ENCODE data around the gene CACNB2.
"Not testable (repeated sequence)": the region's sequence is repeated elsewhere in the genome, so short reads cannot be mapped to it uniquely, and the experiment has no call there.

The CACNB2 gene

DNA sequence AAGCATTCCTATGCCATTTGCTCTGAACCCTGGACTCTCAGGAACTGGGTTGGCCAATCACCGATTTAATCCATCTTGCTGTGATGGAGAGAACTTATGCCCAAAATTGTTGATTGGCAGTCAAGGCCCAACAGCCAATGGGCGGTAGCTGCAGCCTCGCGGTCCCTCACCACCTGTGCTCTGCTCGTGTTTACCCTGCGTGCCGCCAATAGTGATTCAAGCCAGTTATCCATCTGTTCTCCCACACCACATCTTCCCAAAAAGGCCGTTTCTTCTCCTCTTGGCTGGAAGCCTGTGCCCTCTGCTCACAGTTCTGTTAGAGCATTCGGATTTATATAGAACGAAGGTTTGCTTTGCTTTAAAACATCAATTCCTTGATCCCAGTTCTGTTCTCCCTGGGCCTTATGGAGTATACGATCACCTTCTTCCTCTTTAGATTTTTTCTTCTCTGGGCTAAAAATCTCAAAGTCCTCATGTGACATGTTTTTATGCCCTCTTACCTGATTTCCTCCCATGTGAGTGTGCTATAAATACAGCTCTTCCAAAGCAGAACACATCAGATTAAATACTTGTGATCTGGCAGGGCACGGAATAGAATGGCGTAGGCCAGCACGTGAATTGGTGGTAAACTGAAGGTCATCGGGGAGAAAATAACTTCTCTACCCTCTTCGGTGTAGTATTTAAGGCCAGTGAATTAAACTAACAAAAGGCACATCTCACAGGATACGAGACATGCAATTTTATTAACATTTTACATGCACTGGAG is 298.3 kb downstream of the CACNB2 start:
- DNase-seq (ENCODE audit: low read depth in 3 of 3, low spot score in 1 of 3) = no peak

DNA sequence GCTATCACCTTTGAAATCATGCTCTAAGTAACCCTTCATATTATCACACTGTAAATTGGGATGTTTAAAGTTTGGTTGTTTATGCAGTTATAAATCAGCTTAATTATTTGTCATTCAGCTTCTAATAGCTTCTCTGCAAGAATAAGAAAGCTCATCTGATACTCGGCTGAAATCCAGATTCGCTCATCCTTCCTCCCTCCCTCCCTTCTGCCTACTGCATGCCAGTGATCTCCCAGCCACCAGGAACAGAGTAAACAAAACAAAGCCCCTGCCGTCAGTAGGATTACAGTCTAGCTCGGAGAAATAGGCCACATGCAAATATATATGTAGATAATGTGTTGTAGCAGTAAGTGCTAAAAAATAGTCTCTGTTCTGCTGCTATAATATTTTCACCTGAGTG is 299.4 kb downstream of the CACNB2 start:
- no peak for DNase-seq (ENCODE audit: low read depth in 3 of 3, low spot score in 1 of 3)

DNA sequence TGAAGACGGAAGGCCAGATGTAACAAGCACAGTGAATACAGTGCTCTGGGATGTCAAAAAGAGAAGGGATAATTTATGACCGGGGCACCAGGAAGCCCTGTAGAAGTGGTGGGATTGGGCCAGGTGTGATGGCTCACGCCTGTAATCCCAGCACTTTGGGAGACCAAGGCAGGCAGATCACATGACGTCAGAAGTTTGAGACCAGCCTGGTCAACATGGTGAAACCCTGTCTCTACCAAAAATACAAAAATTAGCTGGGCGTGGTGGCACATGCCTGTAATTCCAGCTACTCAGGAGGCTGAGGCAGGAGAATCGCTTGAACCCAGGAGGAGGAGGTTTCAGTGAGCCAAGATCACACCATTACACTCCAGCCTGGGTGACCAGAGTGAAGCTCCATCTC is 305.4 kb downstream of the CACNB2 start:
- not testable (repeated sequence) for DNase-seq (ENCODE audit: low read depth in 3 of 3, low spot score in 1 of 3)

DNA sequence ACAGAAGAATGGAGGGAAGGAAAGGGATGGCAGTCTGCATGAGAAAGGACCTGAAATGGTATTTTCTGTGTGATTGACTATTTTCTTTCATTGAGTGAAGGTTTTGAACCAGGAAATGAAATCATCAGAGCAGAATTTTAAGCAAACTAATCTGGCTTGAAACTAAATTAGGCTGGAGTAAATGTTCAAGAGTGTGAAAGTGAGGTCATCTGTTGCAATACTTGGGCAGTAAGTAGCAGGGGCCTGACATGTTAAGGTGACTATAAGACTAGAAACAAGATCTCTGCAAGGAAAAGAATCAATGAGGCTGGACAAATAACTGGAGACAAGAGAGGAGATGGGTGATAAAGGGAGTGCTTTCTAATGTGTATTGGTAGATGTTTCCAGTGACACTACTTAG is 306.0 kb downstream of the CACNB2 start:
- DNase-seq (ENCODE audit: low read depth in 3 of 3, low spot score in 1 of 3) = no peak

DNA sequence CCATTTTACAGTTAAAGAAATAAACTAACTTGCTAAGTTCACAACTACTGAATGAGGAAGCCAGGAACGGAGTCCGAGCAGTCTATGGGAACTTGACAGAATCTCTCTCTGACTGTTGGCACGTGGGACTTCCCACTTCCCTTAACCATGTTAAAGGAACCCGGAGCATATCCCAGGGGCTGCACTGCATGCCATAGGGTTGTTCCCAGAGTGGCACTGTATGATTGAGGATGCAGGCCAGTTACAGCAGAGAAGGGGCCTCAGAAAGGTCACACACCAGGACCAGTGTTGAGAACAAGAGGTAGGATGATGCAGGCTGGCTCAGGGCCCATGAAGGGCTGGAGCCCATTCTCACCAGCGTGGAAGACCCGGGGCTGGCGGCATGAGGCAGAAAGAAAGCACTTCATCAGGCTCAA is 309.4 kb downstream of the CACNB2 start:
- DNase-seq (ENCODE audit: low read depth in 3 of 3, low spot score in 1 of 3) = no peak

DNA sequence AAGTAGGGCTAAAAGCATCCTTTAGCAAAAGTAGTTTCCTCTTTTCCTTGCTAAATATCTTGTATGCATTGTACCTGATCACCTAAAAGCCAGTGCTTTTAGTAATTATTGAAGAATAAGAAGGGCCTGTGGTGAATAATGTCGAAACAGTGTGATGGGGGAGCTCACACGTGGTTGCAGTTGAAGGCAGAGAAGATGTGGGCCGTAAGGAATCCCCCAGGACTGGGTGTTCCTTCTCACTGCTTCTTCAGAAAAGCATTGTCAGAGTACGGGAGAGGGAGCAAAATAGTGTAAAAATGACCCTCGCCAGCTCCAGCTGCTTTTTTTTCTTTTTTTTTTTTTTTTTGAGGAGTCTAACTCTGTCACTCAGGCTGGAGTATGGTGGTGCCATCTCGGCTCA is 310.1 kb downstream of the CACNB2 start:
- DNase-seq (ENCODE audit: low read depth in 3 of 3, low spot score in 1 of 3) = no peak

DNA sequence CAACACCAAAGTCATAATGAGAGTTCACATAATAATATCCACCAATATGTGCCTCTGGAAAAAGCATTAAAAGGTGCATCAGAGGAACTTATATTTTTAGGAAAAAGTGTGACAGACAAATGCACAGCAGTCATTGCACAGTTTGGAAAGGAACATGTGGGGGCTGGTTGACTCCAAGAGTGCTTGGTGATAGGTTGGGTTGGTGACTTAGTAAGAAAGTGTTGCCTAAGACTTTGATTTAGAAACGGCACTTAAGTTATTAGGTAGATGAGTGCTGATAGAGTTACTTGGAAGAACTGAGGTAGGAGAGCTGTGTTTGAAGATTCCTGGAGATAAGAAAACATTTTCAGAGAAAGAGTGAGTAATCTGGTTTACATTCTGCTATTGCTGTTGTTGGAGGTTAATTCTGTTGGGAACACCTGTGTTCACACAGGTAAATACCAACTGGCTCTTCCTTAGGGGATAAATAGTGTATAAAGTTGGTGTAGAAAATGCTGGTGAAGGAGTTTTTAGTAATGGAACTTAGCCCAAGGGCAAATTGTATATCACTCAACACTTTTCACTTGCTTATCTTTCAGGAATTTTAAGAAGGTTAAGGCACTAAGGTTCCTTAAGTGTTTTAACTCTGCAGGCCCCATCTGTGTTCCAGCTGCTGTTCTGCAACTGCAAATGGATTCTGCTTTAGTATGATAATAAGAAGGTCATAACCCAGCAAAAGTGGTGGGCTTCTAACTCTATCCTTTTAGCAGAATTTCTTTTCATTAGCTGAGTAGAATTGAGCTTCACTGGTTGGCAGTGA is 315.1 kb downstream of the CACNB2 start:
- no peak for DNase-seq (ENCODE audit: low read depth in 3 of 3, low spot score in 1 of 3)

DNA sequence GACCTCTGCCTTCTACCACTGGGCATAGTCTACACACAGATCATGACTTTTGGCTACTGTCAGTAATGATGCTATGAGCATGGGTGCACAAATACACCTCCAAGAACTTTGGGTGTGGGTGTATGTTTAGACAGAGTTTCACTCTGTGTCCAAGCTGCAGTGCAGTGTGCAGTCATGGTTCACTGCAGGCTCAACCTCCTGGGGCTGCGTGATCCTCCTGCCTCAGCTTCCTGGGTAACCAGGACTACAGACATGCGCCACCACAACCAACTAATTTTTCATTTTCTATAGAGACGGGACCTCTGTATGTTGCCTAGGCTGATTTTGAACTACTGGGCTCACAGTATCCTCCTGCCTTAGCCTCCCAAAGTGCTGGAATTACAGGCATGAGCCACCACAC is 316.8 kb downstream of the CACNB2 start:
- DNase-seq (ENCODE audit: low read depth in 3 of 3, low spot score in 1 of 3) = no peak

DNA sequence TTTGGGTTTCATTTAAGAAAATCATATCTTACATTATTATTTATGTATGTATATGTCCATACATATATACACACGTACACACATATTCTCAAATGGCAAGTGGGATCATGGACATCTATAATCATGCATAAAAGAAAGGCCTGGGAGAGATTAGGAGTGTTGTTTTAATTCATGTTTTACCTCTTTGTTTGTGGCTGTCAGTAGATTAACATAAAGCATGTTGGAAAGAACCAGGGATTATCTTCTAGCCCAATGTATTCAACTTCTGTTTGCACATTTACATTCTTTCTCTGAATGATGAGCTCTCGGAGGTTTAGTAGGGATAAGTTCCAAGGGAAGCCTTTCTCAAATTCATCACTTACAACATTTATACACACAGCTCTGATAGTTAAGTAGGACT is 319.8 kb downstream of the CACNB2 start:
- no peak for DNase-seq (ENCODE audit: low read depth in 3 of 3, low spot score in 1 of 3)

DNA sequence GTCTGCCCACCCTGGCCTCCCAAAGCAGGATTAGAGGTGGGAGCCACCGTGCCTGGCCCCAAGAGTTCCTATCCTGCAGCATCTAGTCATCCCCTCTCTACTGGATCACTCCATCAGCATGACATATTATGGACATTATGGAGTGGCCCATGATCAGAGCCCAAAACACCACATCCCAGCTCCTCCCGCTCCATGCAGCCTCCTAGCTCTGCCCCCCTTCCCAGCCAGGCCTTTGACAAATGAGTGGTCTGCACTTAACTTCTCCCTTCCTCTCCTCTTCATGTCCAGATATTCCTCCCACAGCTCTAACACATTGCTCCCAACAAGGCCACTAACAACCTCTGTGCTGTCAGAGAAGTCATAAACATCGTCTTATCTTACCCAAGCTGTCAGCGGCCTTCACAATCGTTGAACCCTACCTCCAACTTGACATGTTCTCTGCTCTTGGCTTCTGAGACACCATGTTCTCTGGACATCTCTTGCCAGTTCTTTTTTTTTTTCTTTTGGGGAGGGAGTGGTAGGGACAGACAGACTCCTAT is 323.5 kb downstream of the CACNB2 start:
- no peak for DNase-seq (ENCODE audit: low read depth in 3 of 3, low spot score in 1 of 3)

DNA sequence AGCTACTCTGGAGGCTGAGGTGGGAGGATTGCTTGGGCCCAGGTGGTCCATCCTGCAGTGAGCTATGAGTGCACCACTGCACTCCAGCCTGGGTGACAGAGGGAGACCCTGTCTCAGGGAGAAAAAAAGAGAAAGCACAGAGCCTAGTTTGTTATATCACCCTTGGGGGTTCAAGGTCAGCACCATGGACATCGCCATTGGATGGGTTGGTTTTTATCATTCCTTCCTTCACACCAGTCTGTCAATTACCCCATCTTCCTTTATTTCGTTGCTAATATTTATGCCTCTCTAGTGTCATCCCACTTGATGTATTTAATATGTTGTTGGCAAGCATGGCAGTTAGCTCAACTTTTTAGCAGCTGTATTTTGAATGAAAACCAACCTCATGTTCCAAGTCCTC is 328.9 kb downstream of the CACNB2 start:
- DNase-seq (ENCODE audit: low read depth in 3 of 3, low spot score in 1 of 3) = no peak

DNA sequence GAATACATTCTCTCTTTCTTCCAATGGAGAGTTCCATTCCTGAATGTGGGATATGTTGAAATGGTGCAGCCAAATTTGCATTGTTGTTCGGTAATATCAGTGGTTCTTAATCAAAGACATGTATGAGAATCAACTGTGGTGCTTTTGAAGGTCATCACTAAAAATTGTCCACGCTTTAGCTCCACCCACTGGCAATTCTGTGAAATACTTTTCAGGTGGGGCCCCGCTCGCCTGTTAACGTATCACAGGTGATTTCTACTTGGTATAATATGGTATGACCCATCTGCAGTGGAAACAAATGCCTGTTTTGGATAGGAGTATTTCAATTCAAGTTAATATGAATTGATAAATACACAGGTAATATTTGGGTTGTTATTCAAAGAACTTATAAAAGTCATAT is 332.8 kb downstream of the CACNB2 start:
- DNase-seq (ENCODE audit: low read depth in 3 of 3, low spot score in 1 of 3) = no peak

DNA sequence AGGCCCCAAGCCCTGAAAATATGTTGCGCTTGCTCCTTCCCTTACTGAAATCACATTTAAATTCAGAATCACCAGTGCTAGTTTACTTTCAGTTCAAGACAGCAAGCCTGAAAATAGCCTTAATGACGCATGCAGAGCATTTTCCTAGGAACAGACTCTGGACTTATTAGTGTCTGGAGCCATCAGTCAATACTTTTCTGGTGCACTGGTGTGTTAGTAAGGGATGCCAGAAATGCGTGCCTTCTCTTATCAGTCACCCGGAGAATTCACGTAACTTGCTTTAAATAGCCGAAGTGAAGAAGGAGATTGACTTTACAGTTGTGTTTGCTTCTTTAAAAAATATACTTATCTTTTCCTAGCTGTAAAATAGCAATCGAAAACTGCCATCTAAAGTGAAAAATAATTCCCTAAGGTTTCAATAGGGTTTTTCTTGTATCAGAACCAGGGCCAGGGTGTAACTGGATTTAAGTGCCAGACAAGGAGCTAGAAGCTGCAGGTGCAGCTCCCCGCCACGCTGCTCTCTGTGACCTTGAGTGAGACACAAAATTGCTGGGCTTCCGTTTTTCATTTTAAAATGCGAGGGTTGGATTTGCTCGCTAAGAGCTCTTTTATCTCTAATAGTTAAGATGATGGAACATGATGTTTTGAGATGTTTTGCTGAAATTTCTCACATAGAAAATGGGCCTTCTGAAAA is 333.3 kb downstream of the CACNB2 start:
- no peak for DNase-seq (ENCODE audit: low read depth in 3 of 3, low spot score in 1 of 3)

DNA sequence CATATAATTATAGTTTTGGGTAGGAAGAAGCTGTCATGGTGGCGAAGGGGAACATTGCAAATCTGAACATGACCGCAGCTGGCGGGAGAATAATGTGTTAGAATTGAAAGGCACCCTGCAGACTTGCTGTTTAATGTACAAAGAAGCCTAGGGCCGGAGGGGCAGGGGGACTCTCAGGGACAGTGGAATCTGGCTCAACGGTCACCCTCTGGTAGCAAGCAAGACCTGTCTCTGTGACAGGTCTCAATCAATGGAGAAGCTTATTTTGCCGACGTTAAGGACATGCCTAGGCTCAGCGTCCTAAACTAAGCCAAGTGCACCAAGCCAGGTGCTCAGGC is 333.9 kb downstream of the CACNB2 start:
- no peak for DNase-seq (ENCODE audit: low read depth in 3 of 3, low spot score in 1 of 3)

DNA sequence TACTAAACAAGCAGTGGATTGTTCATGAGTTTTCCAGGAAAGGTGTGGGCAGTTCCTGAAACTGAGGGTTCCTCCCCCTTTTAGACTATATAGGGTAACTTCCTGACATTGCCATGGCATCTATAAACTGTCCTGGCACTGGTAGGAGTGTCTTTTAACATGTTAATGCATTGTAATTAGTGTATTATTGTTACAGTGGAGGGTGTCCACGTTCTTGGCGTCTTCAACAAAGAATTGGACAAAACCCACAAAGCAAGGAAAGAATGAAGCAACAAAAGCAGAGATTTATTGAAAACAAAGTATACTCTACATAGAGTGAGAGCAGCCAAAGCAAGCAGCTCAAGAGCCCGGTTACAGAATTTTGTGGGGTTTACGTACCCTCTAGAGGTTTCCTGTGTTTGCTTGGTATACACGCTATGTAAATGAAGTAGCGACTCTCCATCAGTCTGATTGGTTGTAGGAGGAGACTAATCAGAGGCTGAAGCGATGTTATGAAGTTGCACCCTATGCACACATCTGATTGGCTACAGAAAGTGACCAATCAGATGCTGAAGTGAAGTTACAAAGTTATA is 335.9 kb downstream of the CACNB2 start:
- no peak for DNase-seq (ENCODE audit: low read depth in 3 of 3, low spot score in 1 of 3)

DNA sequence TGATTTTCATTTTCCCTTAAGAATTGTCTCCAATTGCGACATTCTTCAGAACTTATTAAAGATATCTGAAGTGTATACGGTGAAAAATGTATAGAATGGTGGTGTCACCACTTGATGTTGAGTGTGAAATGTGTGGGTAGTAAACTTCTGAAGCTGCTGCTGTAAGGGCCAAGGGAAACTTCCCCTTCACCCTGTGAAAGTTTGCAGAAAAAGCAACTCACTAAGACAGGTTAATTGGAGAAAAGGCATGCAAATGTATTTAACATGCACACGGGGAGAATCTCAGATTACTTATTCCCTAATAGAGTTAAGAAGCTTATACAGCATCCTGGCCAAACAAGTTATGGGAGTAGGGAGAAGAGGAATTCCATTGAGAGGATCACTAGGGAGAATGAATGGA is 338.1 kb downstream of the CACNB2 start:
- no peak for DNase-seq (ENCODE audit: low read depth in 3 of 3, low spot score in 1 of 3)

DNA sequence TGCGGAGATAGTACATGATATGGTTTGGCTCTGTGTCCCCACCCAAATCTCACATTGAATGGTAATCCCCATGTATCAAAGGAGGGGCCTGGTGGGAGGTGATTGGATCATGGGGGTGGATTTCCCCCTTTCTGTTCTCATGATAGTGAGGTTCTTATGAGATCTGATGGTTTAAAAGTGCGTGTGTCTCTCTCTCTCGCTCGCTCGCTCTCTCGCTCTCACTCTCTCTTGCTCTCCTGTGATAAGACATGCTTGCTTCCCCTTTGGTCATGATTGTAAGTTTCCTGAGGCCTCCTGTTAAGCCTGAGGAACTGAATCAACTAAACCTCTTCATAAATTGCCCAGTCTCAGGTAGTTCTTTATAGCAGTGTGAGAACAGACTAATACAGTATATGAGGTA is 339.3 kb downstream of the CACNB2 start:
- DNase-seq (ENCODE audit: low read depth in 3 of 3, low spot score in 1 of 3) = no peak

DNA sequence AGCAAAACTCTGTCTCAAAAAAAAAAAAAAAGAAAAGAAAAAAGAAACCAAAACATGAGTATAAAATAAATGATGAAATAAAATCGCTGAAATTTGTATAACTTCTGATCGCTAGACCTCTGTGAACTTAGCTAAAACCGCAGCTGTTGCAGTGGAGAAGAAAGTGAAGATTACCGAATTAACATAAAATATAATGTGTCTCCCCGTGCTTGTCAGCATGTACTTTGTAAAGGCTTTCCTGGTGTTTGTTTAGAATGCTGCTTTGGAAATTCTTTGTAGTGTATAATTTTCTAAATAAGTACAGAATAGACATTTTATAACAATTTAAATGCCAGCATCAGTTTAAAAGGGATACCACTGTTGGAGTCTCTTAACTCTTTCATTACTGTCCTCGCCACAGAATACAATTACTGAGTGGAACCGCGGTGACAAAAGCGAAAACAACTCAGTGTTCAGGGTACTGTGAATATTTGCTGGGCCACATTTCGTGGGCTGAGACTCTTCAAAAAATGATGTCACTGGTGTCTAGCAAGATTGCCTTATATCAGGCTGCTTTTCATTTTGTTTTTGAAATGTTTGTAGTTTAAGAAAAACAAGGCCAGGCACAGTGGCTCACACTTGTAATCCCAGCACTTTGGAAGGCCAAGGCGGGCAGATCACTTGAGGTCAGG is 343.4 kb downstream of the CACNB2 start:
- no peak for DNase-seq (ENCODE audit: low read depth in 3 of 3, low spot score in 1 of 3)

DNA sequence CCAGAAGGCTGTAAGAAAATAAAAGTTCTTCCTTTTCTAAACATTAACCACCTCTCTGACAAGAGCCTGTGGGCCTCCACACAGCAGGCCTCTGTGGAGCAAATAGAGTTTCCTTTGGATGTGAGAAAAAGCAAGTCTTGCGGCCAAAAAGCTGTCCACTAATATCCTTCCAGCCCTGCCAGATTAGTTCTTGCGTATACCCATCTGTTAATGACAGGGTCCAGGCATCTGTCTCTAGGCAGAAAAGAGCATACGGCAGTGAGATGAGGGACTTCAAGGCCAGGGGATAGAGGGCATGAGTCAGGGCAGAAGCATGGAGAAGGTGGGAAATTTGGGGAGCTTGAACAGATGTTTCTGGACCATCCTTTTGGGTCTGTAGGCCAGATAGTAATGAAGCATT is 346.2 kb downstream of the CACNB2 start:
- no peak for DNase-seq (ENCODE audit: low read depth in 3 of 3, low spot score in 1 of 3)

DNA sequence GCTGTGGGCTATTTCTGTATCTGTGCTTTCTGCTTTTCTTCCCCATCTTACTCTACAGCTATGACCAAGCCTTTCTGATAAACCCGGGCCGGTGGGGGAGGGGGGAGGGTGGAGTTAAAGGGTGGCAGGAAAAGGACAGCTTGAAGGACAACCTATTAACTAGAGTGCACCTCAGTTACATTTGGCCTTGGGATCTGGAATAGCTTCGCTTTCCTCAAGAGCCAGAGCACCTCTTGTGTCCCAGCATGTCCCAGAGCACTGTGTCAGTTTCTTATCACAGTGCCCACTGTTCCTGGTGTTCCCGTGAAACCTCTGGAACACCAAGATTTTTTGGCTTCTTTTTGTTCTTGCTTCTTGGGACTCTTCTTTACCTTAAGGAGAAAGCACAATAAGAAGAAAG is 350.5 kb downstream of the CACNB2 start:
- no peak for DNase-seq (ENCODE audit: low read depth in 3 of 3, low spot score in 1 of 3)

DNA sequence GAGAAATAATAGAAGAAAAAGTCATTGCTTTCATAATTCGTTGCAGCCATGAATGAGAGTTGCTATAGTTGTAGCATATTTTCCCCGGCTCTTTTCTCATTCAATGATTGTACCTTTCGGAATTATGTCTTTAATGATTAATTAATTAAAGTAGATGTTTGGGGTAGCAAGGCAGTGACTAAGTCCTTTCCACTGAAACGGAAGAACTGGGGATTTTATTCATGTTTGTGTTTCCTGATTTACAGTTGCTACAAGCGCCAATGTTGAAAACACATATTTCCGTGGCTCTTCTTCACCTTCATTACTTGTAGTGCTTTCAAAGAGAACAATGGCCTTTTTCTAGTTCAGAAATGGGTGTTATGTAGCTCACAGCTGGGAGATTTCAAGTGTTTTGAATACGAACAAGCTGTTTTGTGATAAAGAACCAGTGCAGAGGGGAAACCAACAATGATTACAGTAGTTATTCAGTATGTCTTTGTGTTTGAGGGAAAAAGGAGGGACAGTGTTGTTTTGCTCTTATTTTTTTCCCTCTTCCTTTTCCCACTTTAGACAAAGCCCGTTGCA is 357.7 kb downstream of the CACNB2 start:
- no peak for DNase-seq (ENCODE audit: low read depth in 3 of 3, low spot score in 1 of 3)
